KG1 (cell line): ENCODE measurements around the gene SORL1.

Experiments
- DNase-seq: peaks from one replicate; lab custom pipeline; 2025; lab: John Stamatoyannopoulos, UW

SORL1 gene

DNA sequence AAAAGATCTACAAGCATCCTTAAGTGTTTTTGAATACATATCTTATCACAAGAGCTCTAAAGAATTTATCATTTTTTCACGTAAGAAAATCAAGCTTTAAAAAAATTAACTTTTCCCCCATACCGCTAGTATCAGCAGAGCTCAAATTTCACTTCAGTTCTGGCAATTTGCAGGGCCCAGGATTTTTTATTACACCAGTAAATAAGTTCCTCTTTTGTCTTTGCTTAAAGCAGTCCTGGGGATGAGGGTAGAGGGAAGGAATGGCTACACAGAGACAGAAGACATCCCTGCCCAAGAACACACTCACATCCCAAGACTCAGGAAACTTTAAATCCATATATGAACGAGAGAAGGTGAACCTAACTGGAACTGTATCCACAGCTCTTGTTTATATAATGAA is 22.6 kb upstream of the SORL1 start:
- DNase-seq, result no peak

DNA sequence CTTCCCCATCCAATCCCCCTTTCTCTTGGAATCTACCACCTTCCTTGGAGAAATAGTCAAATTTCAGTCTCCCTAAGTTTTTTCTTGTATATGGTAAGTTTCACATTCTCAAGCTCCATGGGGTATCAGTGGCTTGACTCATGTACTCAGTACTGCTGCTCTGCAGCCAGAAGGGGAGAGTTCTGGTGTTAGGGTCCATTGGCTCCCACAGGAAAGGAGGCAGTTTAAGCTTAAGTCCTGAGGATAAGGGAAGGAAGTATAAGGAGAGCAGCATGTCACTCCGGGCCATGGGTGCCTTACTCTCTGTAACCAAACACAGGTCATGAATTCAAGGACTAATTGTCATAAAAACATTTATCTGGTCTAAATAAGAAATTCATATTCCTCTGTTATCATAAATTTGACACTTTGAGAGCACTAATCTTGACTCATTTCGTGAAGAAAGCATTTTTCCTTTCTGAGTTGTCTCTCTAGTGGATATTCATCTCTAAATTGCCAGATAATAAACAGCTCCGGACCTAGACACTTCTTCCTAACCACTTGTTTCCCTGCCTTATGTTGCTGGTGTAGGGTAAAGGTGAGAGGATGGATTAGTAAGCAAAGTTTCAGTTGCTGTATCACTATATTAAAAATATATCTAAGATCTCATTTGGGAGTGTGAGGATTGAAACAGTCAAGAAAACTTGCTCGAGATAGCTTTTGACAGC is 20.1 kb upstream of the SORL1 start:
- DNase-seq, result no peak

DNA sequence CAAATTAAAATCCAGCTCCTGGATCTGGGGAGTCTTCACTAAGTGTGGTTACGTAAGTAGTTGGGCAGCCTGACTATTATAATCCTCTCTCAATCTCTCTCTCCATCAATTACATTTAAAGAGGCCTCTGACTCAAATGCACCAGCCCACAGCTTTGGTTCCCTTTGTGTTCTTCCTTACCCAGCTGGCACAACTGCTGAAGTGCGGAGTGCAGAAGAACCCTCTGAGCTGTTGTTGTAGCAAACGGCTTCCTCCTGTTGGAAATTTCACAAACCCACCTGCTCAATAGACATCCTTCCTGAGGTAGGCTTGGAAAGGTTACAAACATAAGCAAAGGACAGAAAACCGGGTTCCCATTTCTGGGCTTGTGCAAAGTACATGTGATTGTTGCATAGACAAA is 17.0 kb upstream of the SORL1 start:
- DNase-seq, result no peak

DNA sequence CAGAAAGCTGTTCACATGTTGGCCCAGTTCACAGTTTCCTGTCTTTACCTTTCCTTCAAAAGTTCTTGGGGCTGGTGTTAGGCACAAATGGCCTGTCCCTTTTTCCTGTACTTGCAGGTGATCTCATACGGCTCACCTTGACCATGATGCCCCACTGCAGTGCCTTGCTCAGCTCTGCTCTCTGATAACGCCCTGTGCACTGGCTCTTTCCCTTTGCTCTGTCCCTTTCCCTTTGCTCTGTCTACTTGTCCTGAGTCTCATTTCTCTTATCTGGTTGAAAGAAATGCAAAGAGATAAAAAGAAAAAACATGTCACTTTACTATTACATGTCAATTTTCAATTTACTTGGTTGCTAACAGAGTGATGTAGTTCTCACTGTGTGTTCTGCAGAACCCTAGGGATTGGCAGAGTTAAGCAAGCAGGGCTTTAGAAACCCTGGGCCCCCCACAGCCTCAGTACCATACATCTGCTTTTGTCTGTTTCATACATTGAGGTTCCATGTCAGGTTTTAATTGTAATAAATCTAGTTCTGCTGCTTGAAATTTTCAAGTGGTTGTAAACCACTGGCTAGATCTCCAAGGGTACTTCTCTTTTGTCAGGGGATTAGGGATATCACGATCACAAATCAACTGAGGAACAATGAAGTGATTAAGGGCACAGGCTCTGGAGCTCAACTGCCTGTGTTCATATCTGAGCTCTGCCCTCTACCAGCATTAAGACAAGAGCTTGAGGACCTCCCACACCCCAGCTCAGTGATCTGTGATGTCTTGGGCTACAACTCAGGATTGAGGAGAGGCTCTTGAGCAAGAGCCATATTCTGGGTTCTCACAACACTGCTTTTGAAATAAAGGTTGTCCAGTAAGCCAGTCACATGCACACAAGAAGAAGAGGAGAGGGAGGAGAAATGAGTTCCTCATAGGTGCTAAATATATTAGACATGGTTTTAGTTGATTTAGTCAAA is 16.3 kb upstream of the SORL1 start:
- no peak for DNase-seq

DNA sequence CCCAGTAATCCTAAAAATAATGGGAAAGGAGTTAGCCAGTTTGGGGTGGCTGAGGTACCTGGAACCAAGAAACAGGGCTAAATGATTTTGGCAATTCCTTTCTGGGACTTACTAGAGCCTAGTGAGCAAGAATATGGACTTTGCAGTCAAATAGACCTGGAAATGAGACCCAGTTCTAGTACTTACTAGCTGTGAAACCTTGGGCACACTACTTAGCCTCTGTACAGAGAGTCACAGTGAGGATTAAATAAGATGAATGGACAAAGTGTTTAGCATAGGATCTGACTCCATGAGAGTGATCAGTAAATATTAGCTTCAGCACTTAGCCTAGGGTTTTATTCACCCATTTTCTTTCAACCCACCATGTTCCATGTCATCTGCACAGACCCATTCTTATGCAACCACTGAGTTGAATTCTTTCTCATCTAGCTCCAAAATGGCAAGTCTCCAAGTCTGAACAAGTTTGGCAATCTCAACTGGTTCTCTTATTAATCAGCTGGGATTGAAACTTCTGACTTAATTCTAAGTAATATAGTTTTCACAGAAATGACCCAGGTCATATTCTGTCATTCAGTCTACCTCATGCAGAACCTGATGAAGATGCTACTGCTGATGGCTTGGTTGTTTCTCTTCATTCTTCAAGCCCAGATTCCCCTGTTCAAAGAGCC is 15.0 kb upstream of the SORL1 start:
- no peak for DNase-seq

DNA sequence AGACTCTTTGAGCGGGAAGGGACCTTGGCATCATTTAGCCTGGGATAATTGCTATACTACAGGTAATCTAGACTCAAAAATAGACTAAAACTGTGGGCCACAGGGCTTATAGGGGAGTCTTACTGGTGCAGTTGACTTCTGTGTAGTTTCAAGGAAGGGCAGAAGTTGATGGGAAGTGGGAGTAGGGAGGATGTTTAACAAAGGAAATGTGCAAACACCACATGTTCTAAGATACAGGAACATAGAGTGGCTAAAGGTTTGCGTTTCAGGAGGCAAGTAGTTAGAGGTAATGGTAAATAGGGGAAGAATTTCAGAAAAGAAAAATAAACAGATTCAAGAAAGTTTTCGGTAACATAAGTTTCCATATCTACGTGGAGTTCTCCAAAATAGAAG is 14.4 kb upstream of the SORL1 start:
- DNase-seq, result no peak

DNA sequence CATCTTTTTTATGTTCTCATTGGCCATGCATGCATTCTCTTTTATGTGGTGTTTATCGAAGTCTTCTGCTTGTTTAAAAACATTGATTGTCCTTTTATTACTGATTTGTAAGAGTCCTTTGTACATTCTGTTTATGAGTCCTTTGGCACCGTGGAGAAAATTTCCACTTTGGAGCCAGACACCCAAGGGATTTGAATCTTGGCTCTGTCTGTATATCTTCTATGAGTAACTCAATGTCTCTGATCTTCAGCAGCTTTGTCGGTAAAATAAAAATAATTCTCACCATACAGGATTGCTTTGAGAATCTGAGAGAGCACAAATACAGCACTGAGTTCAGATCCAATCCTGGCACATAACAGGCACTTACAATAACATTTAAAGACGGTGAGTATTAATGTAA is 12.8 kb upstream of the SORL1 start:
- no peak for DNase-seq

DNA sequence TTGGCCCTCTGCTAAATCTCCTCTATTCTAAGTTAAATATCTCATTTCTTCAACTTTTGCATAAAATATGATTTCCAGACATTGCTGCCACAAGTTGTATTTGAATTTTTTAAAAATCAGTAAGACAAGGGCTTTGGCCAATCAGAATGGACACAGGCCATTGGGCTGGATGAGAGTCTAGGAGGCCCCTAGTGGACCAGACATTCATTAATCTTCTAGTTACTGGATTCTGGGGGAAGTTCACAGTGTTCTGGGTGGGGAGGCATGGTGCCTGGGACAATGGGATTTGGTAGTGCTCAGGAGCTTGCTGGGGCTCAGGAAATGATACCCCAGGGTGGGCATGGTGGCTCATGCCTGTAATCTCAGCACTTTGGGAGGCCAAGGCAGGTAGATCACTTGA is 12.4 kb upstream of the SORL1 start:
- no peak for DNase-seq

DNA sequence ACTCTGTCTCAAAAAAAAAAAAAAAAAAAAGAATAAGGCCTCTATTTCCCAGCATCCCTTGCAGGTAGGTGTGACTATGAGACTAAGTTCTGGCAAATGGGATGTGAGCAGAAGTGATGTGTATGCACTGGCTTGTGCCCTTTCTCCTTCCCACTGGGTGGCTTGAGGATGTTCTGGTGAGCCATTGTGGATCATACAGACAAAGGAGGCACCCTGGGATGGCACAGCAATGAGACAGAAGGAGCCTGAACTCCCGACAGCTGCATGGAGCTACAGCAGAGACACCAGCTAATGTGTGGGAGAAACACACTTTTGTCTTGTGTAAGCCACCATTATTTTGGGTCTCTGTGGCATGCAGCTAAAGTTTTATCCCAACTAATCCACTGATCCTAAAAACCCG is 10.6 kb upstream of the SORL1 start:
- DNase-seq, result no peak

DNA sequence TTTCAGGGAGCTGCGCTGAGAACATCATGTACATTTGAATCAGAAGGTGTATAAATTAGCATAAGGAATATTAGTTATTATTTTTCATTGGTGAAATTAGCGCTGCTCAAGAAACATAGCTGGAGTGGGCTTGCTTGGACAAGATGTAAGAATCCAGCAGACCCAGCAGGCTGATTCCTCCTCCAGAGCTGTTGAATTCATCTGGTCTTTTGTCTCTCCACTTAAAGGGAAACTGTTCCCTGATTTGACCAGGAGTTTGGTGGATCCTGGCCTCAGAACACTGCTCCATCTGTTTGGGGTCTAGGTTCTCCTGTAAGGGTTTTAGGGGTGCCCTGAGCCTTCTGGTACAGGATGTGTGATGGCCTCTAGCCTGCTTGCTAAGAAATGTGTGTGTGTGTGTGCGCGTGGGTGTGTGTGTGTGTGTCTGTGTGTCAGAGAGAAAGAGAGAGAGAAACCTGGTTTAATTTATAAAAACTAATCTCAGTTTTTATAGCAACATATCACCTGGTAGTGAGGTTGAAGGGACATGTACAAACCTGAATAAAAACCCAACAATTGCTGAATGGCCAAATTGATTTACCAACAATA is 8.3 kb upstream of the SORL1 start:
- DNase-seq, result no peak

DNA sequence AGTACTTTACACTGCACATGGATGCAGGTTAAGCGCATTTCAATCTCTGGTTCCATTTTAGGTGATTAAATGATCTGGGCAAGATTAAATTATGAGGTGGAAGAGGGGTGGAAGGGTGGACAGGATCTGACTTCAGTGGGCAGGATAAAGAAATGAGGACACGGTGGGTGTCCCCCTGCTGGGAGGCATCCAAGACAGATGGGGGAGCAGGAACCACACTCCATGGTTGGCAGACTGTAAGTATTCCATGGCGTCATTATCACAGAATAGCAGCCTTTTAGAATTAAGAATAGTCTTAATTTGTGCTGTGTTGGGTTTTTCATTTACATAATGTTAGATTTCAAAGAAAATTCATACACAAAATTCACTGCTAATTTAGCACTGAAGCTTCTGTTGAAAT is 7.6 kb upstream of the SORL1 start:
- no peak for DNase-seq

DNA sequence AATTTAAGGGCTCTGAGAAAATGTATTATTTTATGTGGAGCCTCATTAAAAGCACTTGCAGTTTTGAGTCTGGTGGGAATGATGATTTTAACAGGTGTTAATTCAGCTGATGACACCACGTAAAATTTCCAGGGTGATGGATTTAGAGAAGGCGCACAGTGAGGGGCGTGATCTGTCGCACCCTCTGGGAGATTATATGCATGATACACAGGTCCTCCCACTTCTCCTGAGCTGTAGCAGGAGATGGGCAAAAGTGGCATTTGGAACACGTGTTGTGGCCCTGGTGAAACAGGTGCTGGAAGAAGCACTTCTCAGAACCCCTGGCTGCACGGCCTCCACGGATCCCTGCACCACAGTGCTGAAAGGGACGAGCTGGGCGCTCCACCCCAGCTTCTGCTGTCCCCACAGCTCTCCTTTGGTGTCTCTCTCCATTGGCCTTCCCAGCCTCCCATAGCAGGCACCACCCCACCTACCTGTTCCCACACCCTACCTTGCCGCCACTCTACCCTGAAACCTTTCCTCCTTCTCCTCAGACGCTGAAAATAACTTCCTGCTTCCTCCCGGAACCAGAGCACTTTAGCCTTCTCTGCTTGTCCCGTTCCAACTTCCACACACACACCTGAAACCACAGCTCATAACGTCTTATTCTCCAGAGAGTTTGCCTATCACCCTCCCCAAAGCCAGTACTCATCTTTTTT is 6.9 kb upstream of the SORL1 start:
- DNase-seq, result no peak

DNA sequence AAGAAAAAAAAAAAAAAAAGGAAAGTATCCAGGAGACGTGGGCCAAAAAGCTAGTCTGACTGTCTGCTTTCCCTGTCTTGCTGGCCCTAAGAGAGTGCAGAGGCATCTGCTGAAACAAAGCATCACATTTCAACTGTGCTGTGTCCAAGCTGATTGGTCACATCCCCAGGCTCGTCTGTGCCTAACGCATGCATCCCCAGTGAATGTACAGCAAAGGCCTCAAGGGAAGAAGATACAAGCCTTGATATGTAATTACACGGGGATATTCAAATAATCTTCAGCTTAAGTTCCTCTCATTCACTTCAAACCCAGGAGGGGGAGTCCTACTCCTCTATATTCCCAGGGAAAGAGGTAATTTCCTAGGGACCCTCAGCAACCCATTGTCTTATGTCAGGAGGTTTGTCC is 5.4 kb upstream of the SORL1 start:
- no peak for DNase-seq

DNA sequence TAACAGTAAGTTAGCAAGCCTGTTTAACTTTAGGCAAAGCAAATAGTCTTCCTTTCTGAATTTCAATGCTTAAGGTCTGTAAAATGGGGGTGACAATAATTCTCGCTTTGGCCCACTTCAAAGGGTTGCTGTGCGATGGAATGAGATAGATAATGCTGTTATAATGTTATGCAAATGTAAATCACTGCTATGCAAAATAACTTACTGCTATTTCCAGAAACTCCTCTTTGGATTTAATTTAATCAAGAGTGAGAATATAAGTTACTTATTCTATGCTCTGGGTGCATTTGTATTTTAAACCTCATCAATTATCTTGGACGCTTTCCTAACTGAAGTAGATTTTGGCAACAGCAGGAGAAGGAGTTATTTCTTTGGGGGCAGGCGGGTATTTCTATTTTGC is 4.1 kb upstream of the SORL1 start:
- no peak for DNase-seq

DNA sequence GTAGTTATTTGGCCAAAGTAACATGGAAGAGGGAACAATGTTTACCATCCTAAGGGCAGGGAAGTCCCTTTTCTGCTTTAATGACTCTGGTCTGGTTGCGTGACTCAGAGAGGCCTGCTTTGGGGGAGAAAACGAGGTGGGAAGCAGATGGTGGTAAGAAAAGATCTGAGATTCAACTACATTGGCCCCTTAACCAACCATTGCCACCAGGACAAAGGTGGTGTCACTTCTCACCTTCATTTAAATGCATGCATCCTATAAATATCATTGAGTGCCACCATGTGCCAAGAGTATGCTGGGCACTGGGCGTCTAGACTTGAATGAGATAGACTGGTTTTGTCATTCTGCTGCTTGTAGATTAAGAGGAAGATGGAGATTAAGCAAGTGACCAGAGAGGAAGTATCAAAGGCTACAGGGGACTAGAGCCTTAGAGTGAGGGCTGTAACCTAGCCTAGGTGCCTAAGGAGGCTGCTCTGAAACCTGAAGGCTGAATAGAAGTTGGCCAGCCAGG is 3.6 kb upstream of the SORL1 start:
- no peak for DNase-seq

DNA sequence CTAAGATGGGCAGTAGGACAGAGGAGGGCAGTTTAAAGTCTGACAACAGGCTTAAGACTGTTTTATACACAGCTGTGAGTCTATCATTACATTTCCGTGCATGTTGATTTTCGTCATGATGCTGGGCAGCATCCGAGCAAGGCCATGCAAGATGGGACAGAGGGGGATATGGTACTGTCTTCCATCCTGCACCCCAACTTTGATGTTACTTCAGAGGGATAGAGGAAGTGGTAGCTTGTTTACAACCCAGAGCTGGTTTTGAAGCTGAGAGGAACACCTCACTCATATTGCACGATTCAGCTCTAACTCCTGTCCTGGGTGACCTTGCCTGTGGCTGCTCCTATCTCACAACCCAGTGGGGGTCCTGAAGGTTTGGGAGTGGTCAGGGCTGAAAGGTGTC is 3.0 kb upstream of the SORL1 start:
- DNase-seq, result no peak

DNA sequence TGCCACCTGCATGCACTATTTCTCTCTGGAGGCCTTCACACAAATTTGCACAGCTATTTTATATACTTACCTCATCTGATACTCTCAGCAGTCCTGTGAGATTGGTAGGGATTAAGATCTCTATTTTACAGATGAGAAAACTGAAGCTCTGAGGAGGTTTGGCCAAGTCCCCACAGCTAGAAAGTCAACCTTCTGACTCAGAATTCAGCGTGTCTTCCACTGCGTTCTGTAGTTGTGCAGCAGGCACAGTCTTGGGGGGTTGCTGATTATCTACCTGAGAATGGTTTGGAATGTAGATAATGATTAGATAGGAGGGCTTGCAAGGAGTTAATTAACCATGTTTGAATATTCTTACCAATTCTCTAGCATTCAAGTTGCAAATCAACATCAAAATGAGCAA is 2.5 kb upstream of the SORL1 start:
- DNase-seq, result no peak

DNA sequence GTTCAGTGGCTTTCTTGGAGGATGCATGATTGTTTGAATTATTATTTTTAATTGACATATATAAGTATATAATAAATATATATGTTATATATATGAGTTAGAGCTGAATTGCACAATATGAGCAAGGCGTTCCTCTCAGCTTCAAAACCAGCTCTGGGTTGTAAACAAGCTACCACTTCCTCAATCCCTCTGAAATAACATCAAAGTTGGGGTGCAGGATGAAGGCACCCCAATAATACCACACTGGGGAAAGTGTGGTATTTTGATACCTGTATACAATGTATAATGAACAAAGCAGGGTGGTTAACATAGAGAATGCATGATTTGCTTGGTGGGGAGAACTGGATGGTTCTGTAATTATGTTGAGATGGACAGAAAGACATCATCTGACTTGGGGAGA is 1.7 kb upstream of the SORL1 start:
- no peak for DNase-seq

DNA sequence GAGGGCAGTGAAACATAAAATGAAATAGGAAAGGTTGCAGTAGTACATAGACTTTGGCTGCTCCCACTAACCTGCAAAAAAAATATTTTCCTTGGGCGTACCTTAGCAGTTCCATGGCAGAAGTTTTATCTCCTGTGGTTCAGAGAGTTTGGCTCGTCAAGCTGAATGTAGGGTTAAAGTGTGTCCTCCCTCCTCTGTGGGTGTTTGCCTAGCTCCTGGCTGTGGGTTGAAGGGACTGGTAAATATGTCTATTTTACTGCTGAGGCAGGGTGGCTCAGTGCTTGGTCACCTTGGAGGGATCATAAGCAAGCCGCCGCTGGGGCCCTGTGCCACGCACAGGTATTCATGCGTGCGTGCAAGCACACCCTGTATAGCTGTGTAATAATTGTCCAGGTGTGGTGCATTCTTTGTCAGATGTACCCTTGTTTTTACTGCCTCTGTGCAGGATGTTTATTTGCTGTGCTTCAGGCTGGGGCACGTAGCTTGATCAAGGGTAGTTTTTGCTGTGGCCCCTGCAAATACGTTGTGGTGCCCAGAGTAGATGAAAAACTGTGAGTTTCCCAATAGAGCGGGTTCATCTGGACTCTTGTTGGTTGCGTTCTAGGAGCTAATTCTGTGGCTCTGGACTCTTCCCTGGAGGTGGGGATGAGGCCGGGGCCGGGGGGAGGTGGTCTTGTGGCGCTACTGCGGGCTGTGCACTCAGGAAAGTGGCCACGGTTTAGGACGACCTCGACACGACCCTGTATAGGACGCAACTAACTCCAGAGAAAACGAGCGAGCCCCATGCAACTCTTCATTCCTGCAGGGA is 732 bp upstream of the SORL1 start:
- no peak for DNase-seq

DNA sequence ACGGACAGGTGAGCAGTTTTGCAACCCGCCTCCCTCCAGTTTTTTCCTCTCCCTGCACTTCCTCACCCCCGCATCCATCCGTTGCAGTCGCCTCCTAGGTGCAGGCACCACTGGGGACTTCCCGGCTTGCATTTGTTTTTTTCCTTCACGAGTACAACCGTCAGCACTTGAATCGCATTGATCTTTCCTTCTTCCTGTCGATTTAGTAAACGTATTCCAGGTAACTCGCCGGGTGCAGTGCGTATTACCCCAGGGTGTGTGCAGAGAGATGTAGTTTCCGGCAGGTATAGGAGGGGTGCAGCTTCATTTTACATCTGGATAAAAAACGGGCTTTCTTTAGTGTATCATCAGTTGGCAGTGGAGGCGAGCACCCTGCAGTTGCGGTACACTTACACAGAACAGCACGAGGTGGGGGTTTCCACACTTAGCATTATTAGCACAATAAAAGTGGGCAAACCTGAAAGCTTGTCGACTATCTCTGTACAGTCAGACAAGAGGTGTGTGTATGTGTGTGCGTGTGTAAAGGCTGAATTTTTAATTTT is 566 bp downstream of the SORL1 start, which contains the start of gene SORL1-AS1:
Gene SORL1-AS1, minus strand, starts transcription at position 359 of the 542 bp plus-strand sequence.
- no peak for DNase-seq
